Sigmoid colon (tissue), 3 donors: ENCODE data around the gene TOGARAM2.

Source experiments
- POLR2A ChIP-seq, 2 donors: fragments of 450-650 bp; IDR thresholded peaks; one replicate each; pipeline ENCODE4 v1.6.1; 2016; ENCODE audit warnings: antibody characterized with exemption in 2 of 2, mild to moderate bottlenecking in 2 of 2, moderate library complexity in 2 of 2
- TF ChIP-seq, protein P1 (sequence below), 4 experiments: fragments of 450-650 bp in 3 of 4; fragments of 200-600 bp in 1 of 4; IDR thresholded peaks; one replicate each; pipeline ENCODE4 v1.5.1; 2016 to 2019; ENCODE audit warnings: antibody characterized with exemption in 4 of 4, mild to moderate bottlenecking in 3 of 4, moderate library complexity in 2 of 4

DNA sequence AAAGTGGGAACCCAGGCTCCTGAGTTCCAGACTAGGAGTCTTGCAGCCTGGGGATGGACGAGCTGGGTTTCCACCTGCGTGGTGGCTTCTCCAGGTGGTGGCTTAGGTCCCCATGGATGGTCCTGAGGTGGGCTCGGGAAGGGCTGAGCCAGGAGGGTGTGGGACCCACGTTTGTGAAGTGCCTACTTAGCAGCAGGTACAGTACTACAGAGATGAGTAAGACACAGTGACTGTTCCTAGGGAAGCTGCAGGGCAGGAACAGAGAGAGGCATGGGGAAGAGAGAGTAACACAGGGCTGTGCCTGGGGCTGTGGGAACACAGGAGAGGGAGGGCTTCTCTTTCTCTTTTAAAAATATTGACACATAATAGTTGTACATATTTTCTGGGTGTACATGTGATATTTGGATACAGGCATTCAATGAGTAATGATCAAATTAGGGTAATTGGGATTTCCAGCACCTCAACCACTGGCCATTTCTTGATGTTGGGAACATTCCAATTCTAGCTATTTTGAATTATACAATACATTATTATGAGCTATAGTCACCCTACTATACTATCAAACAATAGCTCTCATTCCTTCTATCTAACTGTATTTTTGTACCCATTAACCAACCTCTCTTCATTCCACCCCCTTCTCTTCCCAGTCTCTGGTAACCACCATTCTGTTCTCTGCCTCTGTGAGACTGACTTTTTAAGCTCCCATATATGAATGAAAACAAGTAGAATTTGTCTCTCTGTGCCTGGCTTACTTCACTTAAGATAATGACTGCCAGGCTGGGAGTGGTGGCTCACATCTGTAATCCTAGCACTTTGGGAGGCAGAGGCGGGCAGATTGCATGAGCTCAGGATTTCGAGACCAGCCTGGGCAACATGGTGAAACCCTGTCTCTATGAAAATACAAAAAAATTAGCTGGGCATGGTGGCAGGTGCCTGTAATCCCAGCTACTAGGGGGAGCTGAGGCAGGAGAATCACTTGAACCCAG, 15.0 kb downstream of the TOGARAM2 start:
- TF ChIP-seq, protein P1, sequence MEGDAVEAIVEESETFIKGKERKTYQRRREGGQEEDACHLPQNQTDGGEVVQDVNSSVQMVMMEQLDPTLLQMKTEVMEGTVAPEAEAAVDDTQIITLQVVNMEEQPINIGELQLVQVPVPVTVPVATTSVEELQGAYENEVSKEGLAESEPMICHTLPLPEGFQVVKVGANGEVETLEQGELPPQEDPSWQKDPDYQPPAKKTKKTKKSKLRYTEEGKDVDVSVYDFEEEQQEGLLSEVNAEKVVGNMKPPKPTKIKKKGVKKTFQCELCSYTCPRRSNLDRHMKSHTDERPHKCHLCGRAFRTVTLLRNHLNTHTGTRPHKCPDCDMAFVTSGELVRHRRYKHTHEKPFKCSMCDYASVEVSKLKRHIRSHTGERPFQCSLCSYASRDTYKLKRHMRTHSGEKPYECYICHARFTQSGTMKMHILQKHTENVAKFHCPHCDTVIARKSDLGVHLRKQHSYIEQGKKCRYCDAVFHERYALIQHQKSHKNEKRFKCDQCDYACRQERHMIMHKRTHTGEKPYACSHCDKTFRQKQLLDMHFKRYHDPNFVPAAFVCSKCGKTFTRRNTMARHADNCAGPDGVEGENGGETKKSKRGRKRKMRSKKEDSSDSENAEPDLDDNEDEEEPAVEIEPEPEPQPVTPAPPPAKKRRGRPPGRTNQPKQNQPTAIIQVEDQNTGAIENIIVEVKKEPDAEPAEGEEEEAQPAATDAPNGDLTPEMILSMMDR (IDR thresholded peaks at IDR 0.05) = no peak
- no peak for TF ChIP-seq POLR2A (IDR thresholded peaks at IDR 0.05)
